Measurements from ENCODE around the gene EIF4EBP3.
"Not testable (repeated sequence)": the region's sequence is repeated elsewhere in the genome, so short reads cannot be mapped to it uniquely, and the experiment has no call there.

EIF4EBP3 gene

DNA sequence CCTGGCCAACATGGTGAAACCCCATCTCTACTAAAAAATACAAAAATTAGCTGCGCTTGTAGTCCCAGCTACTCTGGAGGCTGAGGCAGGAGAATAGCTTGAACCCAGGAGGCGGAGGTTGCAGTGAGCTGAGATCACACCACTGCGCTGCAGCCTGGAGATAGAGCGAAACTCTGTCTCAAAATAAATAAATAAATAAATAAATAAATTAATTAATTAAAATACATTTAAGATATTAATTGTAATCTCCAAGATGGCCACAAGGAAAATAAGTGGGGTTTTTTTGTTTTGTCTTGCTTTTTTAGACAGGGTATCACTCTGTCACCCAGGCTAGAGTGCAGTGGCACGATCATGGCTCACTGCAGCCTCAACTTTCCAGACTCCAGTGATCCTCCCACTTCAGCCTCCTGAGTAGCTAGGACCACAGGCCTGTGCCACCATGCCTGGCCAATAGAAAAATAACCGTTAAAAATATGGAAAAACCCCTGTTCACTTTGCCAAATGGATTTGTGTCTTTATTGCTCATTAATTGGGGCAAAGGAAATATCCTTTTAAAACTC lies 31.8 kb downstream of the EIF4EBP3 start:
- DNase-seq = not testable (repeated sequence)

- no peak for DNase-seq
These were observed 40.0 kb downstream of the EIF4EBP3 start for GRCh38 chr5:140587495-140587894.

- no peak for DNase-seq
These were observed 41.0 kb downstream of the EIF4EBP3 start for GRCh38 chr5:140588311-140589070.

GRCh38 chr5:140590861-140591260 lies 43.4 kb downstream of the EIF4EBP3 start:
- DNase-seq = no peak

DNA sequence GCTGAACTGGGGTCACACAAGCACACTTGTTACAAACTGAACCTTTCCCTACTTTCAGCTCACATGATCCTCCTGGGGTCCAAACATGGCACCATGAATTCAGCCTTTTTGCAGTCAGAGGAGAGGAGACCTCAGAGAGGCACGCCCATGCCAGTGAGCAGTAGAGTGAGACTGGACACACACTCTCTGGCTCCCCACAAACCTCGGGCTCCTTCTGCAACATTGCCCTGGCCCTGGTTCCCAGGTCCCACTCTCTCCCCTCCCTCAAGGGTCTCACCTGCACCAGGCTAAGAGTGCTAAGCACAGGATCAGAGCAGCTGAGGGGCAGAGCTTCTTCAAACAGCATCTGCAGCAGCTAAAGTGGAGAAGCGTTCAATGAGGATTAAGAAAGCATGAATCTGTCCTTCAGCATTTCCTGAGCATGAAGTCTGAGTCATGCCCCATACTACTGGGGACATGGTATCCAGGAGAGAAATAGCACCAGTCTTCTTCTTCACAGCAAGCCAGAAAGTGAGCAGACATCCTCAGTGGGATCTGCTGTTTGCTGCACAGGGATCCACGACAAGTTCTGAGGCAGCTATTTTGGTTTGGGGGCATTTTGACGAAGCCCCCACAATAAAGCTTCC lies 44.4 kb downstream of the EIF4EBP3 start:
- DNase-seq = peak; percentile 22

DNA sequence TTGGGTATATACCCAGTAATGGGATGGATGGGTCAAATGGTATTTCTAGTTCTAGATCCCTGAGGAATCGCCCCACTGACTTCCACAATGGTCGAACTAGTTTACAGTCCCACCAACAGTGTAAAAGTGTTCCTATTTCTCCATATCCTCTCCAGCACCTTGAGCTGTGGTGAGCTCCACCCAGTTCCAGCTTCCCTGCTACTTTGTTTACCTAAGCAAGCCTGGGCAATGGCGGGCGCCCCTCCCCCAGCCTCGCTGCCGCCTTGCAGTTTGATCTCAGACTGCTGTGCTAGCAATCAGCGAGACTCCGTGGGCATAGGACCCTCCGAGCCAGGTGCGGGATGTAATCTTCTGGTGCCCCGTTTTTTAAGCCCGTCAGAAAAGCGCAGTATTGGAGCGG lies 45.6 kb downstream of the EIF4EBP3 start:
- DNase-seq = not testable (repeated sequence)

DNA sequence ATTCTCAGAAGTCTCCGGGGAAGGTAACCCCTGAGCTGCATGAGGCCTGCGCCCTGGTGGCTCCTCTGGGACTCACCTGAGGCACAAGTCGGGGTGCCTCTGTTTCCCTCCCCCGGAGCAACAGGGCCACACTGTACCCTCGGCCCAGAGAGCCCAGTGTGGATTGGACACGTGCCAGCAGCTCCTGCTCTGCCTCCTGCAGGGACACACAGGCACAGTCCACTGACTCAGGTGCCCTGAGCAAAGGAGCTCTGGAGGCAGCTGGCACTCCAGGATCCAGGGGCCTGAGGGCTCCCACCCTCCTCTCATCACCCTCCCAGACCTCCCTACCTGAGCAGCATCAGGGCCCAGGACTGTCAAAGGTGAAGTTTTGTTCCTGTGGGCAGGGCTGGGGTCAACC lies 46.7 kb downstream of the EIF4EBP3 start:
- no peak for DNase-seq

GRCh38 chr5:140595538-140596300 lies 48.3 kb downstream of the EIF4EBP3 start:
- DNase-seq = peak; percentile 90

- no peak for DNase-seq
These were observed 48.9 kb downstream of the EIF4EBP3 start for GRCh38 chr5:140596321-140596741.

DNA sequence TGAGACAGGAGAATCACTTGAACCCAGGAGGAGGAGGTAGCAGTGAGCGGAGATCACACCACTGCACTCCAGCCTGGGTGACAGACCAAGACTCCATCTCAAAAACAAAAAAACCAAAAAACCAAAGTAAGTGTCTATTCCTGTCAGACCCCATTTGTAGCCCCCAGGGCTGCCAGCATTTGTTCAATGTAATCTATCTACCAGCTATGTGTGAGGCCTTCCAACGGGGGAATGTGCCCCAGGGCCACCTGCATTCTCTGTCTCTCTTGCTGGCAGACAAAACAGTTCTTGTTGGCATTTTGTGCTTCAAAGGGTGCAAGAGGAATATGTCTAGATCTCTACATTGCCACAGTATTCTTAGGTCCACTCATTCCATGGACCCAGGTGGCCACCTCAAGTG lies 51.4 kb downstream of the EIF4EBP3 start:
- no peak for DNase-seq

All from hematopoietic multipotent progenitor cell treated with erythropoietin and hydrocortisone succinate and interleukin-3 and kit ligand, for 4 days (in vitro differentiated cells).